ENCODE measurements around the gene GCC1. TPM values are rescaled to one million over a fixed set of nuclear protein-coding genes. Genes with fewer than 3 reads are reported as not detected.

GCC1 gene
- total and polyA plus RNA-seq, 2 donors from 2014 or later = 6.9 to 16.7 TPM

DNA sequence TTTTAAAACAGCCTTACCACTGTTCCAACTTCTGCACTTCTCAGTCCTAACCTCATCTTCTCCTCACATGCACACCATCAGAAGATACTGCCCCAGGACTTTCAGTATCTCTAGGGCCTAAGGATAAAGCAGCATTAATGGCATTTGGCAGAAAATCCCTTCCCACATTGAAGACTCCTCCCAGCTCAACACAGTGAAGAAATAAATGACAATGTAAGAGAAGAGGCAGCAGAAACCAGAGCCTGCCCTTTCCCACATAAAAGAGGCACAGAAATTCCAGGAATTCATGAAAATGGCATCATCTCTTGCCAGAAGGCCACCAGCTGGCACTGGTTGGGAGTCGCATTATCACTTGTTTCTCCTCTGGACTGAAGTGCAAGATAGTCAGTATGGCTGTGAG, 3.7 kb downstream of the GCC1 start:
- TF ChIP-seq, protein P1, sequence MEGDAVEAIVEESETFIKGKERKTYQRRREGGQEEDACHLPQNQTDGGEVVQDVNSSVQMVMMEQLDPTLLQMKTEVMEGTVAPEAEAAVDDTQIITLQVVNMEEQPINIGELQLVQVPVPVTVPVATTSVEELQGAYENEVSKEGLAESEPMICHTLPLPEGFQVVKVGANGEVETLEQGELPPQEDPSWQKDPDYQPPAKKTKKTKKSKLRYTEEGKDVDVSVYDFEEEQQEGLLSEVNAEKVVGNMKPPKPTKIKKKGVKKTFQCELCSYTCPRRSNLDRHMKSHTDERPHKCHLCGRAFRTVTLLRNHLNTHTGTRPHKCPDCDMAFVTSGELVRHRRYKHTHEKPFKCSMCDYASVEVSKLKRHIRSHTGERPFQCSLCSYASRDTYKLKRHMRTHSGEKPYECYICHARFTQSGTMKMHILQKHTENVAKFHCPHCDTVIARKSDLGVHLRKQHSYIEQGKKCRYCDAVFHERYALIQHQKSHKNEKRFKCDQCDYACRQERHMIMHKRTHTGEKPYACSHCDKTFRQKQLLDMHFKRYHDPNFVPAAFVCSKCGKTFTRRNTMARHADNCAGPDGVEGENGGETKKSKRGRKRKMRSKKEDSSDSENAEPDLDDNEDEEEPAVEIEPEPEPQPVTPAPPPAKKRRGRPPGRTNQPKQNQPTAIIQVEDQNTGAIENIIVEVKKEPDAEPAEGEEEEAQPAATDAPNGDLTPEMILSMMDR (IDR thresholded peaks at IDR 0.05; ENCODE audit: borderline replicate concordance, extremely low read depth, insufficient read depth) = no peak
- Histone ChIP-seq H3K9me3 (ENCODE audit: control insufficient read depth in 2 of 3, insufficient read depth in 1 of 3, low read length in 3 of 3) (no peaks in the 10 kb centered on the region), H3K27me3 (ENCODE audit: control insufficient read depth, insufficient read depth, low read length) (no peaks in the 10 kb centered on the region), H3K9ac (ENCODE audit: low read length in 3 of 3) (no peak overlapping the region), H3K27ac (ENCODE audit: low read depth in 2 of 2, low read length in 2 of 2) (no peak overlapping the region), H3K4me3 (ENCODE audit: low read length in 3 of 3) (no peak overlapping the region), H3K36me3 (ENCODE audit: control insufficient read depth in 2 of 3, insufficient read depth in 3 of 3, low read length in 3 of 3) (peaks cover 2 to 21% (median 9%) of the 10 kb centered on the region in 3 donors), H3K4me1 (ENCODE audit: control insufficient read depth in 2 of 3, insufficient read depth in 2 of 3, low read depth in 1 of 3, low read length in 3 of 3) (peaks cover 2 to 36% (median 14%) of the 10 kb centered on the region in 3 donors)
- intact Hi-C loops (cut with DNase I) = no loop called here
- FAIRE-seq (no peak), DNase-seq (no peak)

DNA sequence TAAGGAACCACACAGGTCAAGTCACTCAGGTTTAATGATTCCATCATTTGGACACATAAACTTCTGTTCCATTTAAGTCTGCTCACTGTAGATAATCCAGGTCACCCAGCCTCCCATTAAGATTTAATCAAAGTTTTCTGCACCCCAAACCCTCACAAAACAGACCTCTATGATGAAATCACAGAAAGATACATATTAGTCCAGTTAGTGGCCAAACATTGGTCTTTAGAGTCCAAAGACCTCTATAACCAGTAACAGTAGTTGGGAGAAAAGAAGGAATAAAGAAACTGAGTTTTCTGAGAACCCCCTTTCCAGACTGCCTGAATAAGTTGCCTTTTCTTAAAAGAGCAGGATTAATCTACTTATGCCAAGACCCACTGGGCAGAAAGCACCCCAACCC, 4.8 kb downstream of the GCC1 start:
- Histone ChIP-seq H3K4me3 (ENCODE audit: low read length in 3 of 3) (no peak overlapping the region), H3K27me3 (ENCODE audit: control insufficient read depth, insufficient read depth, low read length) (no peaks in the 10 kb centered on the region), H3K9ac (ENCODE audit: low read length in 3 of 3) (peak overlapping the region in 1 of 3 donors; percentile 10), H3K36me3 (ENCODE audit: control insufficient read depth in 2 of 3, insufficient read depth in 3 of 3, low read length in 3 of 3) (peaks cover 2 to 21% (median 9%) of the 10 kb centered on the region in 3 donors), H3K9me3 (ENCODE audit: control insufficient read depth in 2 of 3, insufficient read depth in 1 of 3, low read length in 3 of 3) (no peaks in the 10 kb centered on the region), H3K27ac (ENCODE audit: low read depth in 2 of 2, low read length in 2 of 2) (no peak overlapping the region), H3K4me1 (ENCODE audit: control insufficient read depth in 2 of 3, insufficient read depth in 2 of 3, low read depth in 1 of 3, low read length in 3 of 3) (peaks cover 0 to 31% (median 14%) of the 10 kb centered on the region in 3 donors)
- no peak for DNase-seq
- no peak for FAIRE-seq
- intact Hi-C loops (cut with DNase I) = no loop called here
- TF ChIP-seq, protein P1 (IDR thresholded peaks at IDR 0.05; ENCODE audit: borderline replicate concordance, extremely low read depth, insufficient read depth) = no peak

DNA sequence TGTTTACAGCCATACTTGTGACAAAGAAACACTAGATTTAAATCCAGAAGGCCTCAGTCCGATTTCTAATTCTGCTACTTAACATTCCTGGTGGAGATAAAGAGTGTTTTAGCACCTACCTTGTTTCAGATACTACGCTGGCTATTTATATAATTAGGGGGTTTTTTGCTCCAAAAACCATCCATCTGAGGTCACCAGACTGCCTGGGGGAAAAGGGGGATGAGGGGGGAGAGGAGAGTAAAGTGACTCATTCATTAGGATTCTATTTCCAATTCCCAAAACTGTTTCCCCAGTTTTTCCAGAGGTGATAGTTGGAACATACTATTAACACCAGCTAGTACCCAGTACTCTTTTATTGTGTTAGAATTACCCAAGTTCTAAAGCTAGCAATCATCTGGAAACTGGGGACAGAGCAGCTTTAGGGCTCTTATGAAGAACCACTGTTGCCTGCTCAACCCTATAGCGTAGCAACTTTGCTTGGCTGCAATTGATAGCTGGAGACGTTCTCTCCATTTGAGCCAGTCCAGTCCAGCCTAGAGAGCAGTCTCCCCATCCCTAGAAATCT, 6.6 kb downstream of the GCC1 start:
- TF ChIP-seq, protein P1 (IDR thresholded peaks at IDR 0.05; ENCODE audit: borderline replicate concordance, extremely low read depth, insufficient read depth) = no peak
- H3K4me3 ChIP-seq (ENCODE audit: low read length in 3 of 3) = no peak overlapping the region
- no peaks in the 10 kb centered on the region for H3K27me3 ChIP-seq (ENCODE audit: control insufficient read depth, insufficient read depth, low read length)
- DNase-seq (no peak), FAIRE-seq (no peak)
- no peak overlapping the region for H3K27ac ChIP-seq (ENCODE audit: low read depth in 2 of 2, low read length in 2 of 2)
- H3K36me3 ChIP-seq (ENCODE audit: control insufficient read depth in 2 of 3, insufficient read depth in 3 of 3, low read length in 3 of 3) = peaks cover 2 to 21% (median 9%) of the 10 kb centered on the region in 3 donors
- intact Hi-C loops (cut with DNase I) = no loop called here
- no peaks in the 10 kb centered on the region for H3K9me3 ChIP-seq (ENCODE audit: control insufficient read depth in 2 of 3, insufficient read depth in 1 of 3, low read length in 3 of 3)
- H3K9ac ChIP-seq (ENCODE audit: low read length in 3 of 3) = no peak overlapping the region
- H3K4me1 ChIP-seq (ENCODE audit: control insufficient read depth in 2 of 3, insufficient read depth in 2 of 3, low read depth in 1 of 3, low read length in 3 of 3) = peaks cover 0 to 20% (median 9%) of the 10 kb centered on the region in 3 donors

All from kidney (tissue), 14 donors.